HG03575 (cell line): ENCODE measurements around the gene FAM110C.
"Not testable (repeated sequence)": the region's sequence is repeated elsewhere in the genome, so short reads cannot be mapped to it uniquely, and the experiment has no call there.

ENCODE experiments used
- ATAC-seq: cut with Tn5 transposase; IDR thresholded peaks from one replicate; pipeline ENCODE4 v1.9.1; 2021; ENCODE audit not compliant: unreplicated experiment, insufficient number of reproducible peaks, low FRiP score; ENCODE audit errors: extremely low read depth

Gene FAM110C

DNA sequence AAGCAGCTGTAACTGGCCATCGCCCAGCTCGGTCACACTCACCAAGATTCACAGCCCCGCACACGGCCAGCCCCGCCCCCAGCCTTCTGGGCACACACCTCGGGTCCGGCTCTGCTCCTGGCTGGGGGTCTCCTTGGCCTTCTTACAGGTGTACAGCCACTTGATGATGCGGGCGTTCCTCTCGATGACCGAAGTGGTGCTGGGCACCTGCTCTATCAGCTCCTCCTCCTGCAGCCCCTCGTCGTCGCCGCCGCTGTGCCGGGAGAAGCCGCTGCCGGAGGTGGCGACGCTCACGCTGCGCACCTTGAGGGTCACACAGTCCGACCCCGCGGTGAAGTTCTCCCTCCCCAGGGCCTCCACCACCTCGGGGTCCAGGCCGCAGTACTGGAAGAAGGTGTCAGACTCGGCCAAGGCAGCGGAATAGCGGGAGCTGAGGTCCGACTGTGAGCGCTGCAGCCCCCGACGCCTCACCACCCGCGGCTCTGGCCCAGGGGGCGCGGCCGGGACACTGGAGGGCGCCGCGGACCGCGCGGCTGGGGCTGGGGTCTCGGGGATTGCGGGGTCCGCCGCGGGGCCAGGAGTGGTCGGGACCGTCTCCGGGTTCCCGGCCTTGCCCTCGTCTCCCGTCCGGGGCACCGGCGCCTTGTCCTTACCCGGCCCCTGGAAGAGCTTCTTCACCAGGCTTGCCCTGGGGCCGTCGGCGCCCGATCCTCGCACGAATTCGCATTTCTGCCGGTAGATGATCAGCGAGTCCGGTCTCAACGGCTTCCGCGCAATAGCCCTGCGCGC lies 769 bp downstream of the FAM110C start:
- ATAC-seq, result no peak

DNA sequence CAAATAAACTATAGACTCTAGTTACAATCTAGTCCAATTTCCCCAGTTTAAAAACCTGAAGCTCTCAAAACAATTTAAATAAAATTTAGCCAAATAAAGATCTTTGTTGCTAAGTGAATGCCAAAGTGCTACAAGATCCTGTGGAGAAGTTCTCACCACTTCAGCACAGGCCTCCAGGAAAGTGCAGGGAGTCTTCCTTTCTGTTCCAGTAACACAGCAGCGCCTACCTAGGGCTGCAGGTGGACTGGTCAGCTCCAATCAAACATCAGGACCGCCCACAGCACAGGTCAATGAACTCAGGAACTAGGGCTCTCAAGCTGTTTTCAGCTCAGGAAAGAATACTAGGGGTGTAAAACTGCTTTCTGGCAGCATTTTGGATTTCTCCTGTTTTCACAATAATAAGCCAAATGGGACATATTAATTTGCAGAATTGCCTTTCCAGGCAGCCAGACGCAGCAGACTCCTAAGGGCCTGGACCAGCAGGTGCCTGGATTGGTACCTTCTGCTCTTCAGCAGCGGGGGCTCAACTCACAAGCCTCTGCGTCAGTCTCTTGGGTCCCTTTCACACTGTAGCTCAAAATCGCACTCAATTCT lies 1.5 kb downstream of the FAM110C start:
- no peak for ATAC-seq

DNA sequence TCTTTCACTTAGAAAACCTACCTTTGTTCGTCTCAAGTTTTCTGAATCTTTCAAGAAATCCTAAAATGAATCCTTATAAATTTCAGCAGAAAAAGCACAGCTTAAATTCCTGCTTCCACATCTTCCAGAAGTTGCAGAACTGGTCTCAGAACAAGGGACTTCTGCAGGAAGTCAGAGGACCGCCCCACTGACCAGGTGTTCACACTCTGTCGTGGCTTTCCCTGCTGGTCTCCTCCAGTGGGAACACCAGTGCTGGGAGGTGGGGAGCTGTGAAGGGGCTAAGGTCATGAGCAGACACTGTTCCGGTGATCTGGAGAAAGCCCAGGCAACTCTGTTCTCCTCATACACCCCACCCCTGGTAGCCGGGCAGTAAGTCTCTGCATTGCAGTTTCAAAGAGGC lies 3.5 kb downstream of the FAM110C start:
- ATAC-seq, result no peak

GRCh38 chr2:40465-40864 lies 5.8 kb downstream of the FAM110C start:
- ATAC-seq, result no peak

DNA sequence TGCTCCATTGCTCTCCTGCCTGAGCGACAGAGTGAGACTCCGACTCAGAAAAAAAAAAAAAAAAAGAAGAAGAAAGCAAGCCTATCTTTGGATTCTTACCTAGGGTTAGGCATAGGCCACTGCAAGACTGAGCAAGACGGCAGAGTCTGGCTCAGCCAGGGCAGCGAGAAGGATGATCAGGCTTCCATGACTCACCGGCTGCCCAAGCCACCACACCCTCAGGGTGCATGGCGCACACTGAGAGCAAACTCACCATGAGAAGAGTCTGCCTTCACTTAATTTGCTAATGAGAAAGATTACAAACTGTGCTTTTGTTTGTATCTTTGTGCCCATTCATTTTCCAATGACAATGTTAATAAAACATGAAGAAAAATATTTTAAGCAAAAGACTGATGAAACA lies 8.2 kb downstream of the FAM110C start:
- no peak for ATAC-seq

DNA sequence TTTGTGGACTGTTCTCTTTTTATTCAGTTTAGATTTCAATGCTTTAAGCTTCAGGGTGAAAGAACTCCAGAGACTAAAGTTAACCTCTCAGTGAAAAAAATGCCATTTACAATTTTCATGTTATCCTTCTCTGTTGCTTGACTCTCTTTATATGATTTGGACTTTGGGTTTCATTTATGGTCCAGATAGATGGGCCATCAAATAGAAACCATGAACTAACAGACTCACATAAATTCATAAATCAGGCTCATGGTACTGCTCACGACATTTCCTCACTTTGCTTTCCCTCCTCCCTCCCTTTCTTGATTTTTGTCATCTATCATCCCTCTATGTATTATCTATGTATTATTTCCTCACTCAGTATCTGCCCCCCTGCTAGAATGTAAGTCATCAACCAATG lies 10.0 kb downstream of the FAM110C start:
- no peak for ATAC-seq

DNA sequence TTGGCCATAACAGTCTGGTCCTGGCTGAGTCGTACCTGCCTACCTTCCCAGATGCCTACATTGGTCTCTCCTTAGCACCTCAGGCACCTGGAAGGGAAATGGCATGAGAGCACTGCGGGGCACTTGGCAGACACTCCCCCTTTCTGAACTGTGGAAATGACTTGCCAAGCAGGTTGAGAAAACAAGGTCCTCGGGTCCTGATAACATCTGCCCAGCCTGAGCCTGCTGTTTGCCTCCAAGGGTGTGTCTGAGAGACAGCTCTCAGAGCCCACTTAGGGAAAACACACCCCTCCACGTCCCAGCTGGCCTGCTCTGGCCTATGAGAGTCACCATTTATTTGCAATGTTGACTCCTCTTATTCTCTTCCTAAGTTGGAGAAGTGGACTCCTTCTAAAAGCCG lies 10.5 kb downstream of the FAM110C start:
- no peak for ATAC-seq

- ATAC-seq, result no peak
Observed at GRCh38 chr2:33620-34019, 12.7 kb downstream of the FAM110C start.

DNA sequence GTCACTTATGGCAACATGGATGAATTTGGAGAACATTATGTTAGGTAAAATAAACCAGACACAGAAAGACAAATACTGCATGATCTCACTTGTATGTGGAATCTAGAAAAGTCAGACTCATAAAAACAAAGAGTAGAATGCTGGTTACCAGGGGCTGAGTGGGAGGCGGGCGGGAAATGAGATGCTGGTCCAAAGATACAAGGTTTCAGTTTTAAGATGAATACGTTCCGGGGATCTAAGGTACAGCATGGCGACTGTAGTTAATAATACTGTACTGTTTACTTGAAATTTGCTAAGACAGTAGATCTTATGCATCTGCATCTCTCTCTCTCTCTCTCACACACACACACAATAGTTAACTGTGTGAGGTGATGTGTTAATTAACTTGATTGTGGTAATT lies 14.2 kb downstream of the FAM110C start:
- no peak for ATAC-seq

DNA sequence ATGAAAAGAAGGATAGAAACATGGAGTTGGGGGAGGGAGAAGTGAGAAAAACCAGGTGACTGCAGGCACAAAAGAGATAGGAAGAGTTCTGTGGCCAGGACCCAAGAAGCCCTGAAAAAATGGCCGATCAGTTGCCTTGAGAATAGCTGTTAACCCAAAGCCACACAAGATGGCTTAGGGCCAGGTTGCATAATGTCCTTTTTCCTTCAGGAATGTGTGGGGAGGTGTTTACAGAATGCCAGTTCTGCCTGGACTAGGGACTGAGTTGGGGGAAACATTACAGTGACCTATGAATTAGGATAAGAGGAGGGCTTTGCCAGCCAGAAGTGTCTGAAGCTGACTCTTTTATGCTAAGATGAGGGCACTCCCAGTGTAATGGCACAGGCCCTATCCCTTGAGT lies 17.1 kb downstream of the FAM110C start:
- no peak for ATAC-seq

DNA sequence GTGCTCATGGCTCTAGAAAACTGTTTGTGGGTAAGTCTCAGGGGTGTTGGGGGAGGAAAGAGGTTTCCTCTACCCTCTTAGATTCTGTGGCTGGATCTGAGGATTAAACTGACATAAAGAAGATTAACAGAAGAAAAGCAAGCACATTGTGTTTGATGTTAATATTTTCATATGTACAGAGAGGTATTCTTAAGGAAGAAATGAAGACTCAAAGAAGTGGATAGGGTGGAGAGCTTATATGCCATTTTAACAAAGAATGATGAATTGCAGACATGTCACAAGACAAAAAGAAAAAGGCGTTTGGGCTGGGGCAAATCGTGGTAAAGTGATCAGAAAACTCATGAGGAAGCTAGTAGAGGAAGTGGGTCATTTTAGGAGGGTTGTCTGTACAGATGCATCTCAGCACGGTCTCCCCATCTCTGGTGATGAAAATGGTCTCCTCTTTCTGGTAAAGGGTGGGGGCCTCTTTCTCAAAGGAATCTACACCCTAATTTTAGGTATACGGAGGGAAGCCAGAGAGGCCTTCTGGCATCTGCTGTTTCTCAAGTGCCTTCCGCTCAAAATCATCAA lies 17.8 kb downstream of the FAM110C start:
- no peak for ATAC-seq

DNA sequence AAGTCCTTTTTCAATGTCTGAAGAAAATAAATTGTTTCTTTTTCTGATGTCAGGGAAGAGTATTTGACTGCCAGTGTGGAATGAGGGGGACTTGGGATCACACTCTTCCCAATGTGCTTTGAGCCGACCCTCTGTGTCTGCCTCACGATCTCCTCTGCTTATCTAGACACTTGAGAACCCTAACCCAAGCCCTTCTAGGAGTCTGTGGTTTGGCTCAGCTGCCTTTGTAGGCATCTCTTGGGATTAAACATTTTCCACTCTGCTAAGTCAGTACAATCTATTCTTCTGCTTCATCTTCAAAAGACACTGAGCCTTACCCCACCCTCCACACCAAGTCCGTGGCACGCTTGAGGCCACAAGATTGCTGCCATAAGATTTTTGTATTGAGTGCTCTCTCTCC lies 19.4 kb downstream of the FAM110C start:
- ATAC-seq, result no peak

DNA sequence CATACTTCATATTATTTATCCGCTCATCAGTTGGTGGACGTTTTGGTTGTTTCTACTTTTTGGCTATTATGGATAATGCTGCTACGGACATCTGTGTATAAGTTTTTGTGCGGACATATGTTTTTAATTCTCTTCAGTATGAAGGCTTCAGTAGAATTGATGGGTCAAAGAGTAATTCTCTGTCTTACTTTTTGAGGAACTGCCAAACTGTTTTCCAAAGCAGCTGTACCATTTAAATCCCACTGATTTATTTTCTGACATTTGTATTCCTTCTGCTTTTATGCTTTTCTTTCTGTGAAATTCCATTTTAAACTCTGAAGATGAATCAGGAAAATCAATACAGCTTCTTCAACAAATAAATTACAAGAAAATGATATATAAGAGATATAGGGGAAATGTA lies 20.8 kb downstream of the FAM110C start:
- no peak for ATAC-seq

GRCh38 chr2:24591-24990 lies 21.7 kb downstream of the FAM110C start:
- not testable (repeated sequence) for ATAC-seq

GRCh38 chr2:24107-24506 lies 22.2 kb downstream of the FAM110C start:
- ATAC-seq, result no peak

- ATAC-seq, result no peak
Observed at GRCh38 chr2:23283-23682, 23.0 kb downstream of the FAM110C start.

DNA sequence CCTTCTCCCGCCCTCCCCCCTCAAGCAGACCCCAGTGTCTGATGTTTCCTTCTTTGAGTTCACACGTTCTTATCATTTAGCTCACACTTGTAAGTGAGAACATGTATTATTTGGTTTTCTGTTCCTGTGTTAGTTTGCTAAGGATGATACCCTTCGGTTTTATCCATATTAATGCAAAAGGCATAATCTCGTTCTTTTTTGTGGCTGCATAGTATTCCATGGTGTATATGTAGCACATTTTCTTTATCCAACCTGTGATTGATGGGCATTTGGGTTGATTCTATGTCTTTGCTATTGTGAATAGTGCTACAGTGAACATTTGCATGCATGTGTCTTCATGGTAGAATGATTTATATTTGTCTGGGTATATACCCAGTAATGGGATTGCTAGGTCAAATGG lies 24.1 kb downstream of the FAM110C start:
- ATAC-seq, result not testable (repeated sequence)

- ATAC-seq, result not testable (repeated sequence)
Observed at GRCh38 chr2:20259-20658, 26.0 kb downstream of the FAM110C start.

DNA sequence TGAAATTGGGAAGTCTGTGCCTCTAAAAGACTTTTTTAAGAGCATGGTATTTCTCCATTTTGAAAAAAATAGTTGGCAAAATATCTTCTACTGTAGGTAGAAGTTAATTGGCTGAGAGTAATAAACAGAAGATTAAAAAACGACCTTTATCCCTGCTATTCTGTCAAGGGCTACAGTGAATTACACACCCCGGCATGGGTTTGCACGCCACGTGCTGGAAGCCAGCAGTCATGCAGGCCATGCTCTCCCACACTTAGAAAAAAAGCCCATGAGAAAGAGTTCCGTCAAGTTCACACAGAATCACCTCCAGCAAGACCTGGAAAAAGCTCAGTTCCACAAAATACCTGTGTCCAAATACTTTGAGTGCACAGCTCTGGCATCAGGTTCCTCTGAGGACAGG lies 26.8 kb downstream of the FAM110C start:
- ATAC-seq, result no peak

DNA sequence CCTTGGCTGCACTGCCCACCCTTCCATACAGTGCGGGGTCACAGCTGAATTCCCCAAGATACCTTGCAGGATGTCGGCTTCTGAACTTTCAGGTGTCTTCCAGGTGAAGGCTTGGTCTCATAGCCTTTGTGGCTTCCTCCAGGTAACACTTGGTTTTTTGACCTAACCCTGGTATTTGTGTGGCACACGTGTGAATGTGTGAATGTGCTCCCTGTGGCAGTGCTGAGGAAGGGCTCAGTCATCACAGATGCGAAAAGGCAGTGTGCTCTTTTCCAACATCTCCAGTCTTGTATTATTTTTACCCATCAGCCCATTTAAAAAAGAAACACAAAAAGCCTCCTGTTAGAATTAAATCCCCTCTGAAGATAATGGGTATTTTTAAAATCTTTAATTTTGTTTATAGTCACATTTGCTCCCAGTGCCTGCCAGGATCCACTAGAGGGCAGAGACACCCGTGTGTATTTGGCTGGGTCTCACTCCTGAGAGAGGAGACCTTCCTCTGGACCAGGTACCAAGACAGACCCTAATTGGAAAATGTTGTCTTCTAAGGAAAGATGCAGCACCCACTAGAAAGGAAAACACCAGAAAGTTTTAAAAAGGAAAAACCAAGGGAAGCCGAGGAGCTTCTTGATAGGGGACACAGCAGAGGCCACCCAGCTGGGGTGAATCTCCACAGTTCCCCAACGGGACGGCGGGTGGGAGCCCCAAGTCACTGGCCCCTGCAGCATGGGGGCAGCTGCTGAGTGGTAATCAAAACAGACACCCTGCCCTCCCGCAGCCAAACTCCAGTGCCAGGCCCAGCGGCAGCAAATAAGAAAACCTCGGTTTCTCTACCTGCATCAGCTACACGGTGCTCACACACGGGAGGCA lies 27.7 kb downstream of the FAM110C start:
- ATAC-seq, result no peak
